SIG-M5 treated with dmso at 0.1 percent for 504 hours (cell line): ENCODE data around the gene MIEF1.

Experiments
- DNase-seq: peaks from one replicate; lab custom pipeline; 2025; ENCODE audit not compliant: unreplicated experiment; lab: John Stamatoyannopoulos, UW

The MIEF1 gene

GRCh38 chr22:39470451-39471291, 31.4 kb upstream of the MIEF1 start:
- no peak for DNase-seq

DNA sequence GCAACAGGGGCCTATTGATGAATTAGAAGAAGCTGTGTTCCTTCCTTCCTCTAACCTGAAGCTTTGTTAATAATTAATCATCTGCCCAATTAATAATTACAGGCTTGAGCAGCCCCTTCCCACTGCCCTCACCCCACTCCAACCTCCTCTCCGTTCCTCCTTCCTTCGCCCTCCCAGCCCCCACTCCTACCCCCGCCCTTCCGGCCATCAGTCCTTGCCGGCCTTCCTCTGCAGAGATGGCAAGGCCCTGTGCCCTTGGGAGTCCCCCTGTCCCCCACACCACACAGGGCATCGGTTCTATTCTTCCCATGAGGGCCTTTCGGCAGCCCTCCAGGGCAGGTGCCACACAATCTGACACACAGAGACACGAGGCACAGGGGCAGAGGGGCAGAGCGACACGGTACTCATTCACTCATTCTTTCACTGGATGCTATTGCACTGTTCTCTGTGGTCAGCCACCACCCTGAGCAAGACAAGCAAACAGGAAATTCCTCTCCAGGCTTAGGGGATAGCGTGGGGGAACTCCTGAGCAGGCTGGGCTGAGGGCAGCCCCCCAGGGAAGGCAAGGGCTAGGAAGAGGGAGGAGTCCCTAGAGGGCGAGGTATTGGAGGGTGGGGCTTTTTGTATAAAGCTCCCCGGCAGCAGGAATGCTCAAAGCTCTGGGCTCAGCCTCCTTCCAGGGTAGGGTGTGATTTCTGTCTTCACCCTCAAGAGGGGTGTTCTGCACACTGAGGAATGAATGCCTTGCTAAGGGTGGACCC, 30.5 kb upstream of the MIEF1 start:
- DNase-seq: no peak

- DNase-seq: no peak
These were observed 29.2 kb upstream of the MIEF1 start for GRCh38 chr22:39472570-39473556.

- no peak for DNase-seq
These were observed 28.2 kb upstream of the MIEF1 start for GRCh38 chr22:39473851-39474250.

GRCh38 chr22:39474351-39475111, 27.6 kb upstream of the MIEF1 start:
- DNase-seq: no peak

DNA sequence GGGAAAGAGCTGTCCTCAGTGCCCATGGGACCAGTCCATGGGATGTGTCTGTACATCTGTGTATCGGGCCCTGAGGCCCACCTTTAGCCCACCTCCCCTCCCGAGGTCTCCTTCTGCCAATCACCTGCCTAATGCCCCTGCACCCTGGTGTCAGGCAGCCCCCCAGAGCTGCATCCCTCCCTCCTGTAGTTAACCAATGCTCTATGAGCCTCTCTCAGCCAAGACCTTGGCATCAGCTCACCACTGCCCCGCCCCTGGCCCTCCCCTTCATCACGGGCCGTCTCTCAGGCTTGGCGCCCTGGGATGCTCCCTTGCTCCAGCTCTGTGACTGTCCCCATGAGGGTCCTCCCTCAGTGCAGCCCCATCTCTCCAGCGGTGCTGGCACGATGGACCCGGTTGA, 26.8 kb upstream of the MIEF1 start:
- DNase-seq: no peak

DNA sequence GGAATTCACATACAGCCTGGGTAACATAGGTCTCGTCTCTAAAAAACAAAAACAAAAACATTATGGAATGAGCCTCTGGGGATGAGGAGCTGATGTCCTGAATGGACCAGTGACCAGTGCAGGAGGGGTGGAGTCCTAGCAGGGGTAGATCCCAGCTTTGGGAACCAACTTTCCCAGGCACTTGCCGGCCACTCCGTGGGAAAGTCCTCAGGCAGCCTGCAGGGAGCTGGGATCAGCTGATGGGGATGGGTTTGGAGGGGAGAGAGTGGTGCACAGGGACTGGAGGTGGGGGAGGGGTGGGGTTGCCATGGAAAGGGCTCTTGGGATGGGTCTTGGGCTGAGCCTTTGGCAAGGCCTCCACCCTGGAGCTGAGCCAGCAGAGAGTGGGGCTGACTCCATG, 26.2 kb upstream of the MIEF1 start:
- no peak for DNase-seq

DNA sequence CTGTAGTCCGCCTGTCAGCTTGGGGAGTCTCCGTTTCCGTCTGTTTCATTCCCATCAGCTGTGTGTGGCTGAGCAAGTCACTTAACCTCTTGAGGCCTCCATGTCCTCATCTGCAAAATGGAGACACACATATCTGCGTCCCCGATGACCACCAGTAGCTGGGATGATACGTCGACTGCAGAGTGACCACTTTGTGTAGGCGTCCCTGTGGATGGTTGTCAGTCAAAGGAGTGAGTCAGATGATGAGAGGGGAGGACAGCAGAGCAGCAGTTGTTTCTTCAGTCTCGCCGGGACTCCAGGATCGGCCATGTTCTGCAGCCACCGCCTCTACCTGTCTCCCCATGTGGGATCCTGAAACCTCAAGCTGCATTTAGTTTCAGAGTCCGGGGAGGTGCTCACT, 25.4 kb upstream of the MIEF1 start:
- DNase-seq: no peak

GRCh38 chr22:39477542-39477941, 24.5 kb upstream of the MIEF1 start:
- no peak for DNase-seq

DNA sequence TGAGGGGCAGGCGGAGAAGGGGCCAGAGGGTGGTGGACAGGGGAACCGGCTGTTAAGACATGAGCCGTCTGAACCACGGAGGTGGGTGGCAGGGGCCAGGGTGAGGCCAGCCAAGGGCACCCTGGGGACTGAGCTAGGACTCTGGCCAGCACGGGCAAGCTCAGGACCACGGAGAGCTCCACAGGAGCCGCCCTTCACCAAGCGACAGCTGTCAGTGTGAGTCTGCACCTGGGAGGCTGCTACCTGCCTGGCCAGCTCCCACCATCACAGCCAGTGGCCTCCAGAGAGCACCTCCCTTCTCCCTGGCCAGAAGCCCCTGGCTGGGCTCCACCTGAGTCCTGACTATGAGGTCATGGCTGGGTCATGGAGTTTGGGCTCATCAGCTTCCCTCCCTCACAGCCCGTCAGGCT, 23.6 kb upstream of the MIEF1 start:
- DNase-seq: no peak

GRCh38 chr22:39479254-39479653, 22.8 kb upstream of the MIEF1 start:
- no peak for DNase-seq

GRCh38 chr22:39480557-39480956, 21.5 kb upstream of the MIEF1 start:
- DNase-seq: no peak

DNA sequence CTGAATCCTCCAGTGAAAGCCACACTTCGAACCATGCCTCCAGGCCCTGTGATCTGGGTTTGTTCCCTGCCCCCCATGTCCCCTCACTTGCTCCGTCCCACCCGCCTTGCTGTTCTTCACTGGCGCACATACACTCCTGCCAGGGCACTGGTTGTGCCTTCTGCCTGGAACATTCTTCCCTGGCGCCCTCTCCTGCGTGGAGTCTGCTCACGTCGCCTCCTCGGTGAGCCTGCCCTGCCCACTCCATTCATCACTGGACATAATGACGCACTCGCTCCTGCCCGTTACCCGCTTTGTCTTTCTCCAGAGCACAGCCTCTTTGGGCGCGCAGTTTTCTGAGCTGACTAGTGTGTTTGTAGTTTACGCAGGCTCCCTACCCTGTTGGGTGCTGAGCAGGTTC, 21.0 kb upstream of the MIEF1 start:
- no peak for DNase-seq

DNA sequence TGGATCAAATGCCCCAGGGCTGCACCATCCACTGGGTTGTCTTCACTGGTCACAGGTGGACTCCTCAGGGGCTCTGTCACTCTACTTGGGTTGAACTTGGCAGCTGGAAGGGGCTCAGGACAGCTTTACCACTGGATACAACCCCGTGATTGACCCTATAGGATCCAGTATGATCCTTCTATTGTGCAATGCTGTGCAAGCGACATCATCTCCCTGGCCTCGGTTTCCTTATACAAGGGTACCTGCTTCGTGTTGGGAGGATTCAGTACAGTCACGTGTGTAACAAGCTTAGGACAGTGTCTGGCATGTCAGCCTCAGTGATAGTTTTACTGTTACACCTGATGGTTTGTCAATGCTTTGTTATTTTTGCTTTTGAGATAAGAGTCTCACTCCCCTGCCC, 20.5 kb upstream of the MIEF1 start:
- no peak for DNase-seq

GRCh38 chr22:39482768-39483167, 19.3 kb upstream of the MIEF1 start:
- no peak for DNase-seq

GRCh38 chr22:39486951-39487825, 14.9 kb upstream of the MIEF1 start:
- DNase-seq: no peak

GRCh38 chr22:39487826-39488520, 14.1 kb upstream of the MIEF1 start:
- DNase-seq: no peak

- no peak for DNase-seq
These were observed 13.5 kb upstream of the MIEF1 start for GRCh38 chr22:39488563-39489083.
